AG04449 (cell line): ENCODE measurements around the gene GRIN2A.

Experiments
- CTCF ChIA-PET: fragments of 350-600 bp; formaldehyde crosslinking; extraction: SDS; loops from one replicate; lab custom pipeline; 2021; ENCODE audit warnings: antibody characterized with exemption; lab: Yijun Ruan, JAX
- POLR2A ChIA-PET: fragments of 400-600, 350-600 bp; formaldehyde crosslinking; extraction: SDS; loops from one replicate; lab custom pipeline; 2020; ENCODE audit warnings: antibody characterized with exemption, inconsistent platforms; lab: Yijun Ruan, JAX
- DNase-seq: peaks from one replicate; pipeline ENCODE4 v3.0.0-alpha.2; 2010; ENCODE audit warnings: low read depth, low spot score
- H3K4me3 ChIP-seq: 2 replicates; pipeline ENCODE4 v1.5.1; 2011; ENCODE audit warnings: low read depth, mild to moderate bottlenecking, control low read depth, low read length
- TF ChIP-seq, protein P1 (sequence below): IDR thresholded peaks from one replicate; pipeline ENCODE4 v1.5.1; 2011; ENCODE audit warnings: mild to moderate bottlenecking, moderate library complexity, low read length, control low read depth, inconsistent platforms; ENCODE audit not compliant: insufficient read depth; ENCODE audit errors: missing control alignments

The GRIN2A gene

DNA sequence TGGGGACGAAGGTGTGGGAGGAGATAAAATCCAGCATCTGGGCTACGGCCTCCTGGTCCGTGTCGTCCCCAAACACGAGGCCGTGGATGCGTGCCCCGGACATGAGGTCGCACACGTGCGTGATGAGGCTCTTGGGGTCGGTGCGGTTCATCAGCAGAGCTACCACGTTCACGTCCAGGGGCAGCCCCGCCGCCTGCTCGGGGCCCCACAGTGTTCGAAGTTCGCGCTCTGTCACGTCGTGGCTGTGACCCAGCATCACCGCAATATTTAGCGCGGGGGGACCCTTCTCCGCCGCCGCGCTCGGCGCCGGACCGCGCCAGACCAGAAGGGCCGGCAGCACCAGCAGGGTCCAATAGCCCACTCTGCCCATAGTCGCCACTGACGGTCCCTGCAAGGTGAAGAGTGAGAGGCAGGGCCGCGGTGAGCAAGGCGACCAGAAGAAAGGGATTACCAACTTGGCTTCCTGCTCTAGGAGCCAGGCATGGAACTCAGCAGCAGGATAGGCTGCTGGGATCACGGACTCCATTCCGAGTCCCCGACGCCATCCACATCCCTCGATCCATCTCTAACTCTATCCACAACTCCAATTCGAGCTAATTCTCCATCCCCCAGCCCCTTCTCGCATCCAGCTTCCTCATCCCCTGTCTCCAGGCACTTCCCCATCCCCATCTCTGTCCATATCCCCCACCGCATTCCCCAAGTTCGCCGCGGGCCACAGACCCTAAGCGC lies 2.0 kb downstream of the GRIN2A start:
- no peak overlapping the region for H3K4me3 ChIP-seq
- no peak for DNase-seq
- ChIA-PET CTCF (interaction anchor here (0.6 to 4.2 kb wide), 16 partner anchors 12 to 1042 kb away, joined by 3 to 33 read pairs (median 3); no protein-coding TSS in a partner anchor), POLR2A (no interaction called here)
- TF ChIP-seq, protein P1, sequence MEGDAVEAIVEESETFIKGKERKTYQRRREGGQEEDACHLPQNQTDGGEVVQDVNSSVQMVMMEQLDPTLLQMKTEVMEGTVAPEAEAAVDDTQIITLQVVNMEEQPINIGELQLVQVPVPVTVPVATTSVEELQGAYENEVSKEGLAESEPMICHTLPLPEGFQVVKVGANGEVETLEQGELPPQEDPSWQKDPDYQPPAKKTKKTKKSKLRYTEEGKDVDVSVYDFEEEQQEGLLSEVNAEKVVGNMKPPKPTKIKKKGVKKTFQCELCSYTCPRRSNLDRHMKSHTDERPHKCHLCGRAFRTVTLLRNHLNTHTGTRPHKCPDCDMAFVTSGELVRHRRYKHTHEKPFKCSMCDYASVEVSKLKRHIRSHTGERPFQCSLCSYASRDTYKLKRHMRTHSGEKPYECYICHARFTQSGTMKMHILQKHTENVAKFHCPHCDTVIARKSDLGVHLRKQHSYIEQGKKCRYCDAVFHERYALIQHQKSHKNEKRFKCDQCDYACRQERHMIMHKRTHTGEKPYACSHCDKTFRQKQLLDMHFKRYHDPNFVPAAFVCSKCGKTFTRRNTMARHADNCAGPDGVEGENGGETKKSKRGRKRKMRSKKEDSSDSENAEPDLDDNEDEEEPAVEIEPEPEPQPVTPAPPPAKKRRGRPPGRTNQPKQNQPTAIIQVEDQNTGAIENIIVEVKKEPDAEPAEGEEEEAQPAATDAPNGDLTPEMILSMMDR: no peak

DNA sequence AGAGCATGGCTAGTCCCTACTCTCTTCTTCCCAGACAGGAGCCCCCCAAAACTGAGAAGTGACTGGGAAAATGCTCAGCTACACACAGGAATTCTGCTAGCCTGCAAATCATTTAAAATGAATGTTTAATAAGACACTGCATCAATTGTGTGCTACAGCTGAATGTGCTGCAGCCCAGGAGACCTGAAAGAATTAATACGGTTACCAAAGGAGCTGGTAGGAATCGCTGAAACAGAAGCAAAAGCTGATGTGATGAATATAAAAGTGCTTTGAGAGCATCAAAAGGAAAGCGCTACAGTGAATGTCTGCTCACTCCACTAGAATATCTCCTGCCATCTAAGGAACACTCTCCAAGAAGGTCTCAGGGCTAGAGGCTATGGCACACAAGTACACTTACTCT lies 3.7 kb downstream of the GRIN2A start:
- POLR2A ChIA-PET: no interaction called here
- CTCF ChIA-PET: interaction anchor here (0.8 to 1.4 kb wide), 2 partner anchors 10 to 531 kb away, joined by 3 to 4 read pairs; no protein-coding TSS in a partner anchor
- TF ChIP-seq, protein P1: no peak
- DNase-seq: no peak
- H3K4me3 ChIP-seq: no peak overlapping the region

DNA sequence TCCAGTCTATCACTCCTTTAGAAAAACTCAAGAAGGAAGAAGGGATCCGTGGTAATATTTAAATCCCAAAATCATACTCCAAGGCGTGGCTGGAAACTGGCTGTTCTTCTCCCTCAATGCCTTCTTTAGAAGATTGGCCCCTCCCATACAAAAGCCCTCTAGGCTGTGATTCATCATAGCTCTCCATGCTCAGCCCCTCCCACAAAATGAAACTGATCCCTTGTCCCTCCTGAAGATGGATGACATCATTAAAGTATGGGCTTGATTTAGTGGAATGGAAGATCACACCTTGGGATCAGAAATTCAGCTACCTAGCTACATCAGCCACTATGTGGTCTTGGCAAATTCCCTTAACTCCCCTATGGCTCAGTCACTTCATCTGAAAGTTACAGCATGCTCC lies 4.1 kb downstream of the GRIN2A start:
- TF ChIP-seq, protein P1: no peak
- H3K4me3 ChIP-seq: no peak overlapping the region
- ChIA-PET CTCF (interaction anchor here (0.8 to 1.4 kb wide), 2 partner anchors 10 to 531 kb away, joined by 3 to 4 read pairs; no protein-coding TSS in a partner anchor), POLR2A (no interaction called here)
- DNase-seq: no peak

DNA sequence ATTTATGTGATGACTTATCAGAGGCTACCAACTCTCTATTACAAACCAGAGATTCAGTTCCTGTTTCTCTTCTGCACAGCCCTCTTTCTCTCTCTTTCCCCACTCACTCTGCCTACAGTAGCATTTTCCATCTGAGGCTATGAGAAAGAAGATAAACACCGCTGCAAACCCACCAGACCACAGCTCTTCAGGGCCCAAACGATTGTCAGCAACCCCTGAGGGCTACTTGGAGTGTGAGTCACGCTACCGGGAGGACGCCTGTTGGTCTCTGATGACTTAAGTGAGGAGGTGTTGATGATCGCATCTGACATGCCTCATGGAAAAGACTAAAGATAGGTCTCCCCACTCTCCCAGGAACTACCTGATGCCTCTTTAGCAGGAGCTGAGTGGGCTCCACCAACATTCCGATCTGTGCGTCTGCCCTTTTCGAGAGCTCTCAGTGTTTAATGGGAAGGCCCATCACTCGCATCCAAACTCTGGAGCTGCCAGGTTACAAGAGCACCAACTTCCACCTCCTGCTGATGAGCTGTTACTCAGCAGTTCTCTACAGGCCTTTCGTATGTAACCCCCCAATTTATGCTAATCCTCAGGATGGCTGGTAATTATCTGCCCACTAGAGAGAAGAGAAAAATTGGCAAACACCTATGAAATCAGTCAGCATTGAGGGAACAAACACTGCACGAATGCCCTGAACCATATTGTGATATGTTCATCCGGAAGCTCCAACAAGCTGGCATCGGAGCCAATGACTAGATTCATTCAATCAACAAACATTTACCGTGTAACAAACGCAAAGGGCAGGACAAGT lies 9.2 kb downstream of the GRIN2A start:
- H3K4me3 ChIP-seq: no peak overlapping the region
- DNase-seq: no peak
- POLR2A ChIA-PET: no interaction called here
- CTCF ChIA-PET: no interaction called here
- TF ChIP-seq, protein P1: no peak

DNA sequence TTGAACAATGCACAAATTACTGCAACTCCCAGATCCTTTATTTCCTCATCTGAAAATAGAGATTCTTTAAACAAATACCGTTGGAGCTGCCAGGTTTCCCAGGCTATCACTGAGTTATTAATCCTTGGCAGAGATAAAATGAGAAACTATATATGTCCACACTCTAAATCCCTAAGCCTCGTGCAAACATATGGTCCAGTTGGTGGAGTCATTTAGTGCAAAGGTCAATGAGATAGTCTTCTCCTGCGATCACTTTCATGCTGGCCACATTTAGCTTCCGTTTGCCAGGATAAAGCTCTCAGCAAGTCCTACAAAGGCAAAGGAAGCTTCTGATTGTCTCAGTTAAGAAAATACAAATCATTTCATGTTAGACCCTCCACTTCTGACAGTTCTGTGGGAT lies 11.0 kb downstream of the GRIN2A start:
- DNase-seq: no peak
- no peak overlapping the region for H3K4me3 ChIP-seq
- TF ChIP-seq, protein P1: no peak
- CTCF ChIA-PET: interaction anchor here (1.0 kb wide), 1 partner anchor 522 kb away, joined by 3 read pairs; no protein-coding TSS in a partner anchor
- POLR2A ChIA-PET: no interaction called here
